A549 (cell line): ENCODE results near the gene ST6GAL1. TPM values are rescaled to one million over a fixed set of nuclear protein-coding genes. Genes with fewer than 3 reads are reported as not detected.

Source experiments
- ATAC-seq, 2 experiments: fragments of 200-7000 bp in 1 of 2; fragments of >200 bp in 1 of 2; cut with Nextera tagmentation in 1 of 2; cut with Tn5 transposase in 1 of 2; 3 replicates each; pipeline versions ENCODE4 v1.8.0 to v1.9.1; 2018 to 2020; ENCODE audit warnings: mild to moderate bottlenecking in 1 of 2, moderate library complexity in 1 of 2
- CTCF ChIA-PET: fragments of 300-600 bp; sonication (Branson Sonifier 250); formaldehyde crosslinking; extraction: SDS; loops from one replicate; lab custom pipeline; 2021; ENCODE audit warnings: antibody characterized with exemption, inconsistent platforms; lab: Yijun Ruan, JAX
- POLR2A ChIA-PET: fragments of 350-600 bp; formaldehyde crosslinking; extraction: SDS; loops from one replicate; lab custom pipeline; 2021; ENCODE audit warnings: antibody characterized with exemption, inconsistent platforms; lab: Yijun Ruan, JAX
- DNase-seq, 2 experiments: peaks; one replicate each; pipeline versions ENCODE4 v3.0.0 to v3.0.0-alpha.2; 2011 to 2016; ENCODE audit warnings: low read depth in 1 of 2, low spot score in 1 of 2
- FAIRE-seq: peaks from 2 replicates; lab custom pipeline; 2011; peaks lifted over from hg19 to GRCh38; lab: Jason Lieb, UNC
- H3K27ac ChIP-seq, 2 experiments: fragments of >200 bp; sonication (Bioruptor Twin); formaldehyde crosslinking; 3 replicates each; pipeline ENCODE4 v1.5.1; 2016 to 2017
- H3K4me1 ChIP-seq: fragments of >200 bp; sonication (Bioruptor Twin); formaldehyde crosslinking; 3 replicates; pipeline ENCODE4 v1.6.1; 2016
- H3K4me2 ChIP-seq: fragments of >200 bp; sonication (Bioruptor Twin); formaldehyde crosslinking; 3 replicates; pipeline ENCODE4 v1.6.1; 2016
- H3K4me3 ChIP-seq: fragments of >200 bp; sonication (Bioruptor Twin); formaldehyde crosslinking; 3 replicates; pipeline ENCODE4 v1.5.1; 2016
- H3K9me3 ChIP-seq: fragments of >200 bp; sonication (Bioruptor Twin); formaldehyde crosslinking; 3 replicates; pipeline ENCODE4 v1.6.1; 2016
- BHLHE40 ChIP-seq: IDR thresholded peaks from 2 replicates; pipeline ENCODE4 v1.6.1; 2012; ENCODE audit warnings: low read depth, low read length, inconsistent platforms
- CBX2 ChIP-seq: fragments of 200-600 bp; sonication (generic); IDR thresholded peaks from 2 replicates; pipeline ENCODE4 v1.6.1; 2016; ENCODE audit warnings: low read depth, mild to moderate bottlenecking, borderline replicate concordance
- CBX8 ChIP-seq: fragments of 200-600 bp; sonication (generic); IDR thresholded peaks from 2 replicates; pipeline ENCODE4 v1.6.1; 2016
- CEBPB ChIP-seq, 2 experiments: fragments of >200 bp in 1 of 2; sonication (Bioruptor Twin) in 1 of 2; formaldehyde crosslinking in 1 of 2; IDR thresholded peaks; 2 replicates each; pipeline ENCODE4 v1.6.1; 2012 to 2016
- CTCF ChIP-seq: fragments of >200 bp; sonication (Bioruptor Twin); formaldehyde crosslinking; IDR thresholded peaks from 3 replicates; pipeline ENCODE4 v1.5.1; 2016
- E2F6 ChIP-seq: IDR thresholded peaks from 2 replicates; pipeline ENCODE4 v1.6.1; 2012; ENCODE audit warnings: low read depth, borderline replicate concordance
- EHF ChIP-seq: fragments of 250-450 bp; sonication (Bioruptor Pico); IDR thresholded peaks from 2 replicates; pipeline ENCODE4 v1.5.0; 2020; ENCODE audit warnings: mild to moderate bottlenecking
- EP300 ChIP-seq, 2 experiments: fragments of >200 bp; sonication (Bioruptor Twin); formaldehyde crosslinking; IDR thresholded peaks; 2 replicates in 1 of 2; 3 replicates in 1 of 2; pipeline ENCODE4 v1.6.1; 2016 to 2017
- ESRRA ChIP-seq: fragments of 150-350 bp; IDR thresholded peaks from 2 replicates; pipeline ENCODE4 v1.6.1; 2014; ENCODE audit warnings: mild to moderate bottlenecking, low read length, borderline replicate concordance
- FOXS1 ChIP-seq: fragments of 250-450 bp; sonication (Bioruptor Pico); IDR thresholded peaks from 2 replicates; pipeline ENCODE4 v1.5.0; 2020; ENCODE audit warnings: mild to moderate bottlenecking, moderate library complexity
- GATA3 ChIP-seq: IDR thresholded peaks from 2 replicates; pipeline ENCODE4 v1.6.1; 2012; ENCODE audit warnings: borderline replicate concordance
- HMGXB4 ChIP-seq: fragments of 250-450 bp; sonication (Bioruptor Pico); IDR thresholded peaks from 2 replicates; pipeline ENCODE4 v1.5.0; 2021; ENCODE audit warnings: mild to moderate bottlenecking, moderate library complexity, borderline replicate concordance
- HOXB13 ChIP-seq: fragments of 250-450 bp; sonication (Bioruptor Pico); IDR thresholded peaks from 2 replicates; pipeline ENCODE4 v1.5.0; 2020; ENCODE audit warnings: low read depth, mild to moderate bottlenecking, moderate library complexity
- HOXB5 ChIP-seq: fragments of 250-450 bp; sonication (Bioruptor Pico); IDR thresholded peaks from 2 replicates; pipeline ENCODE4 v1.5.0; 2020; ENCODE audit warnings: mild to moderate bottlenecking, moderate library complexity
- JUN ChIP-seq, 2 experiments: fragments of >200 bp; sonication (Bioruptor Twin); formaldehyde crosslinking; IDR thresholded peaks; 2 replicates in 1 of 2; 3 replicates in 1 of 2; pipeline ENCODE4 v1.6.1; 2016 to 2017
- KDM1A ChIP-seq: fragments of 200-600 bp; sonication (generic); IDR thresholded peaks from 2 replicates; pipeline ENCODE4 v1.6.1; 2016; ENCODE audit warnings: low read depth, mild to moderate bottlenecking
- MAFK ChIP-seq: fragments of 450-650 bp; IDR thresholded peaks from 2 replicates; pipeline ENCODE4 v1.6.1; 2014; ENCODE audit not compliant: partially characterized antibody
- MYC ChIP-seq: IDR thresholded peaks from 2 replicates; pipeline ENCODE4 v1.6.1; 2012; ENCODE audit warnings: mild to moderate bottlenecking, inconsistent platforms, low read length, improper control_type of control experiment, borderline replicate concordance
- NPAS2 ChIP-seq: fragments of 250-450 bp; sonication (Bioruptor Pico); IDR thresholded peaks from 2 replicates; pipeline ENCODE4 v1.8.0; 2022; ENCODE audit warnings: mild to moderate bottlenecking, moderate library complexity, borderline replicate concordance
- NR3C1 ChIP-seq: fragments of >200 bp; sonication (Bioruptor Twin); formaldehyde crosslinking; IDR thresholded peaks from 3 replicates; pipeline ENCODE4 v1.6.1; 2017
- PHF8 ChIP-seq: fragments of 200-600 bp; sonication (generic); IDR thresholded peaks from 2 replicates; pipeline ENCODE4 v1.6.1; 2016; ENCODE audit warnings: low read depth, mild to moderate bottlenecking, antibody characterized with exemption, moderate library complexity, borderline replicate concordance
- POLR2A ChIP-seq: IDR thresholded peaks from 2 replicates; pipeline ENCODE4 v1.6.1; 2012; ENCODE audit warnings: mild to moderate bottlenecking, low read length
- POLR2AphosphoS2 ChIP-seq: conservative IDR thresholded peaks from 2 replicates; pipeline ENCODE4 v1.6.1; 2012; ENCODE audit warnings: low read length, improper control_type of control experiment, inconsistent platforms
- REST ChIP-seq: fragments of 200-600 bp; sonication (generic); IDR thresholded peaks from 2 replicates; pipeline ENCODE4 v1.6.1; 2016; ENCODE audit warnings: antibody characterized with exemption, mild to moderate bottlenecking, moderate library complexity
- RFX5 ChIP-seq: fragments of 450-650 bp; IDR thresholded peaks from 2 replicates; pipeline ENCODE4 v1.7.1; 2014; ENCODE audit warnings: antibody characterized with exemption, mild to moderate bottlenecking, moderate library complexity
- RNF2 ChIP-seq: fragments of 200-600 bp; sonication (generic); IDR thresholded peaks from 2 replicates; pipeline ENCODE4 v1.6.1; 2016; ENCODE audit warnings: low read depth, mild to moderate bottlenecking, antibody characterized with exemption, moderate library complexity, borderline replicate concordance
- SMC3 ChIP-seq: fragments of >200 bp; sonication (Bioruptor Twin); formaldehyde crosslinking; IDR thresholded peaks from 3 replicates; pipeline ENCODE4 v1.6.1; 2018; ENCODE audit warnings: inconsistent platforms
- ZC3H11A ChIP-seq: fragments of 450-650 bp; IDR thresholded peaks from 2 replicates; pipeline ENCODE4 v1.6.1; 2014; ENCODE audit warnings: antibody characterized with exemption, mild to moderate bottlenecking
- ZNF302 ChIP-seq: fragments of 250-450 bp; sonication (Bioruptor Pico); IDR thresholded peaks from 2 replicates; pipeline ENCODE4 v1.9.0; 2021; ENCODE audit warnings: inconsistent platforms, mild to moderate bottlenecking, moderate library complexity
- WGBS: methylation state at CpG from one replicate; pipeline ENCODE4 v1.1.6; 2017; ENCODE audit errors: missing lambda C conversion rate; 5-methylcytosine and 5-hydroxymethylcytosine counted together
- polyA plus RNA-seq, 4 experiments: library from polyadenylated mRNA; depleted of rRNA in 3 of 4; stranded (reverse); fragments of >200 nt; fragmentation: RNase III in 1 of 4; extraction: RNeasy Plus Mini Kit Qiagen cat#74134 plus additional on column Dnase treatment in 1 of 4; gene quantifications; 2 replicates in 3 of 4; 3 replicates in 1 of 4; pipeline ENCODE4 v1.2.3, GENCODE V29; 2011 to 2017

Gene ST6GAL1
- polyA plus RNA-seq, 2 of the 4 experiments (the other 2 are of a cell fraction): 3.9 to 6.5 TPM

GRCh38 chr3:187049462-187050101 lies 119.3 kb downstream of the ST6GAL1 start:
- FAIRE-seq (no peak), ATAC-seq (no peak), DNase-seq (no peak)
- CTCF ChIA-PET: interaction anchor here (1.2 kb wide), 2 partner anchors 25 to 200 kb away, joined by 3 to 4 read pairs; no protein-coding TSS in a partner anchor
- no peak overlapping the region for H3K4me3 ChIP-seq
- no peaks in the 10 kb centered on the region for H3K4me1 ChIP-seq
- H3K4me2 ChIP-seq: no peak overlapping the region
- WGBS: 72% methylated on average over 5 of the region's 5 CpGs
- H3K9me3 ChIP-seq: no peaks in the 10 kb centered on the region
- H3K27ac ChIP-seq: no peak overlapping the region
- POLR2A ChIA-PET: no interaction called here
- TF ChIP-seq HOXB5 (no peak), FOXS1 (CRISPR knock-in tag) (no peak), RFX5 (no peak), E2F6 (no peak), HMGXB4 (CRISPR knock-in tag) (no peak), EHF (CRISPR knock-in tag) (no peak), CBX8 (no peak), SMC3 (no peak), MAFK (no peak), RNF2 (no peak), GATA3 (no peak), CTCF (no peak), EP300 (IDR thresholded peaks at IDR 0.05) (no peak), CBX2 (no peak), HOXB13 (no peak), POLR2AphosphoS2 (no peak)

- ATAC-seq (no peak), DNase-seq (no peak), FAIRE-seq (no peak)
- Histone ChIP-seq H3K9me3 (no peaks in the 10 kb centered on the region; the same call in 2 of the 3 replicates), H3K4me1 (no peaks in the 10 kb centered on the region), H3K4me2 (no peak overlapping the region), H3K4me3 (no peak overlapping the region), H3K27ac (no peak overlapping the region)
- WGBS: 91% methylated on average over 5 of the region's 5 CpGs
- CTCF ChIA-PET: interaction anchor here (0.9 to 1.1 kb wide), 2 partner anchors 62 to 202 kb away, joined by 4 to 5 read pairs; no protein-coding TSS in a partner anchor
- POLR2A ChIA-PET: no interaction called here
- TF ChIP-seq REST (no peak), MYC (no peak), KDM1A (no peak), ZNF302 (CRISPR knock-in tag) (no peak), JUN (IDR thresholded peaks at IDR 0.05) (no peak), ESRRA (no peak), CBX2 (no peak), CBX8 (no peak), NR3C1 (no peak), RNF2 (no peak), HOXB13 (no peak), BHLHE40 (no peak), PHF8 (no peak), CEBPB (IDR thresholded peaks at IDR 0.05) (no peak), POLR2A (no peak), POLR2AphosphoS2 (no peak), ZC3H11A (no peak), NPAS2 (CRISPR knock-in tag) (no peak)
Measured at GRCh38 chr3:187051066-187051465, 120.7 kb downstream of the ST6GAL1 start.
